ENCODE data around the gene GPRC5A. TPM values are rescaled to one million over a fixed set of nuclear protein-coding genes. Genes with fewer than 3 reads are reported as not detected.

GPRC5A gene
- total and polyA plus RNA-seq, 2 donors (not counting 1 experiment from before 2014, with no cell fraction given): not detected

DNA sequence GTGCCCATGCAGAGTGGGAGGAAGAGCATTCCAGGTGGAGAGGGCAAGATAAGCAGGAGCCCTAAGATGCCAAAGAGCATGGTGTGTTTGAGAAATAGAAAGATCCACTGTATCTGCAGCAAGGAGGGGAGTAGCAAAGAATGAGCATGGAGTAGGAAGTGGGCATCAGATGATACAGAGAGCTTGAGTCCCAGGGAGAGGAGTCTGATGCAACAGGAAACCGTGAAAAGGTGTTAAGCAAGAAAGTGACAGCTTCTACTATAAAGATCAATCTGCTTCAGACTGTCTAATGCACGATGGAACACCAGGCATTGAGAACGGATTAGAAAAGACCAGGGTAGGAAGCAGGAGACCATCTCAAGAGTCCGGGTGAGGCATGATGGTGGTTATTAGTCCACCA is 72.9 kb downstream of the GPRC5A start:
- intact Hi-C loops (cut with micrococcal nuclease): no loop called here
- CTCF ChIA-PET: interaction anchor here (1.2 kb wide), 1 partner anchor 48 kb away, joined by 4 read pairs; no protein-coding TSS in a partner anchor
- H2AFZ ChIP-seq (ENCODE audit: insufficient read depth, low read depth, low read length, poor library complexity, severe bottlenecking): no peak overlapping the region
- no peaks in the 10 kb centered on the region for H4K20me1 ChIP-seq (ENCODE audit: control insufficient read depth, insufficient read depth, low read length, poor library complexity, severe bottlenecking)
- H3K9me3 Mint-ChIP-seq (ENCODE audit: insufficient read depth): no peaks in the 10 kb centered on the region
- peaks cover 7% of the 10 kb centered on the region for H3K27me3 Mint-ChIP-seq
- H3K4me3 ChIP-seq (ENCODE audit: control extremely low read depth in 1 of 5, extremely low read depth in 1 of 5, insufficient read depth in 1 of 5, low read depth in 2 of 5, low read length in 4 of 5): no peak overlapping the region
- TF ChIP-seq EZH2 (IDR thresholded peaks at IDR 0.05; ENCODE audit: borderline replicate concordance, insufficient read depth, low read depth, low read length, poor library complexity, severe bottlenecking): no peak
- TF ChIP-seq, protein P1, sequence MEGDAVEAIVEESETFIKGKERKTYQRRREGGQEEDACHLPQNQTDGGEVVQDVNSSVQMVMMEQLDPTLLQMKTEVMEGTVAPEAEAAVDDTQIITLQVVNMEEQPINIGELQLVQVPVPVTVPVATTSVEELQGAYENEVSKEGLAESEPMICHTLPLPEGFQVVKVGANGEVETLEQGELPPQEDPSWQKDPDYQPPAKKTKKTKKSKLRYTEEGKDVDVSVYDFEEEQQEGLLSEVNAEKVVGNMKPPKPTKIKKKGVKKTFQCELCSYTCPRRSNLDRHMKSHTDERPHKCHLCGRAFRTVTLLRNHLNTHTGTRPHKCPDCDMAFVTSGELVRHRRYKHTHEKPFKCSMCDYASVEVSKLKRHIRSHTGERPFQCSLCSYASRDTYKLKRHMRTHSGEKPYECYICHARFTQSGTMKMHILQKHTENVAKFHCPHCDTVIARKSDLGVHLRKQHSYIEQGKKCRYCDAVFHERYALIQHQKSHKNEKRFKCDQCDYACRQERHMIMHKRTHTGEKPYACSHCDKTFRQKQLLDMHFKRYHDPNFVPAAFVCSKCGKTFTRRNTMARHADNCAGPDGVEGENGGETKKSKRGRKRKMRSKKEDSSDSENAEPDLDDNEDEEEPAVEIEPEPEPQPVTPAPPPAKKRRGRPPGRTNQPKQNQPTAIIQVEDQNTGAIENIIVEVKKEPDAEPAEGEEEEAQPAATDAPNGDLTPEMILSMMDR (IDR thresholded peaks at IDR 0.05): no peak
- H3K9ac ChIP-seq (ENCODE audit: low read length): no peak overlapping the region
- H3K27ac Mint-ChIP-seq: no peak overlapping the region
- H3K4me3 Mint-ChIP-seq: no peak overlapping the region
- 90% methylated on average over 3 of the region's 4 CpGs for WGBS (ENCODE audit: insufficient coverage)
- H3K4me1 Mint-ChIP-seq: no peaks in the 10 kb centered on the region
- H3K27me3 ChIP-seq (replicated peaks in 1 of 4; ENCODE audit: control extremely low read depth in 1 of 4, control insufficient read depth in 3 of 4, insufficient read depth in 4 of 4, low read length in 3 of 4): peaks cover 0 to 3% (median 0%) of the 10 kb centered on the region in 4 experiments
- no peaks in the 10 kb centered on the region for H3K4me1 ChIP-seq (ENCODE audit: control insufficient read depth in 2 of 2, insufficient read depth in 2 of 2, low read length in 2 of 2)
- H3K79me2 ChIP-seq (ENCODE audit: control insufficient read depth, insufficient read depth, low read length): no peaks in the 10 kb centered on the region
- H3K27ac ChIP-seq (ENCODE audit: low read length in 2 of 2): no peak overlapping the region
- DNase-seq: no peak
- H3K9me3 ChIP-seq (ENCODE audit: control extremely low read depth in 1 of 3, control insufficient read depth in 2 of 3, insufficient read depth in 1 of 3, low read length in 2 of 3): no peaks in the 10 kb centered on the region
- no peak for ATAC-seq (ENCODE audit: low read depth)
- H3K4me2 ChIP-seq (replicated peaks; ENCODE audit: low read depth, low read length, poor library complexity, severe bottlenecking): no peak overlapping the region
- no peaks in the 10 kb centered on the region for H3K36me3 ChIP-seq (replicated peaks in 1 of 2; ENCODE audit: control extremely low read depth in 1 of 2, control insufficient read depth in 1 of 2, extremely low read depth in 1 of 2, insufficient read depth in 2 of 2, low read length in 1 of 2)
- POLR2A ChIA-PET: no interaction called here

DNA sequence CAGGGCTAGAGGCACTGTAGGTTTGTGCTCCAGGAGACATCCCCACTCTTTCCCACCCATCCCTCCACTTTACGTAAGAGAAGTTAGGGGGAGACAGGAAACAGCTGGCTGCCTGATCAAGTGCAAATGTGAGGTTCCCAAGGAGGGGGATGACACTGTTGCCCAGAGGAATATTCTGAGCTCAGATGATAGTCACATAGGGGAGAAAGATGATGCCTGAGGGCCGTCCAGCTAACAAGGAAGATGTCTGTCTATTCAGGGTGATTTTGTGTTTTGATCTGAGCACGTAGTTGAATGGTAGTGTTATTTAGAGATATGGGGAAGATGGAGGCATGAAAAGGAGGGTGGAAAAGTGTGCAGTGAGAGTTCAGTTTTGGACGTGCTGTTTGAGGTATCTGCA is 74.5 kb downstream of the GPRC5A start:
- H2AFZ ChIP-seq (ENCODE audit: insufficient read depth, low read depth, low read length, poor library complexity, severe bottlenecking): no peak overlapping the region
- Mint-ChIP-seq H3K27me3 (peaks cover 5% of the 10 kb centered on the region), H3K27ac (no peak overlapping the region), H3K9me3 (ENCODE audit: insufficient read depth) (no peaks in the 10 kb centered on the region), H3K4me3 (no peak overlapping the region), H3K4me1 (no peaks in the 10 kb centered on the region)
- no peak for TF ChIP-seq EZH2 (IDR thresholded peaks at IDR 0.05; ENCODE audit: borderline replicate concordance, insufficient read depth, low read depth, low read length, poor library complexity, severe bottlenecking)
- TF ChIP-seq, protein P1 (IDR thresholded peaks at IDR 0.05): no peak
- H3K4me1 ChIP-seq (ENCODE audit: control insufficient read depth in 2 of 2, insufficient read depth in 2 of 2, low read length in 2 of 2): no peaks in the 10 kb centered on the region
- H4K20me1 ChIP-seq (ENCODE audit: control insufficient read depth, insufficient read depth, low read length, poor library complexity, severe bottlenecking): no peaks in the 10 kb centered on the region
- CTCF ChIA-PET: no interaction called here
- intact Hi-C loops (cut with micrococcal nuclease): no loop called here
- ATAC-seq (ENCODE audit: low read depth): no peak
- no peak for DNase-seq
- POLR2A ChIA-PET: no interaction called here
- no peak overlapping the region for H3K4me2 ChIP-seq (replicated peaks; ENCODE audit: low read depth, low read length, poor library complexity, severe bottlenecking)
- no peaks in the 10 kb centered on the region for H3K36me3 ChIP-seq (replicated peaks in 1 of 2; ENCODE audit: control extremely low read depth in 1 of 2, control insufficient read depth in 1 of 2, extremely low read depth in 1 of 2, insufficient read depth in 2 of 2, low read length in 1 of 2)
- no peak overlapping the region for H3K9ac ChIP-seq (ENCODE audit: low read length)
- no peak overlapping the region for H3K27ac ChIP-seq (ENCODE audit: low read length in 2 of 2)
- H3K4me3 ChIP-seq (ENCODE audit: control extremely low read depth in 1 of 5, extremely low read depth in 1 of 5, insufficient read depth in 1 of 5, low read depth in 2 of 5, low read length in 4 of 5): no peak overlapping the region
- no peaks in the 10 kb centered on the region for H3K9me3 ChIP-seq (ENCODE audit: control extremely low read depth in 1 of 3, control insufficient read depth in 2 of 3, insufficient read depth in 1 of 3, low read length in 2 of 3)
- H3K27me3 ChIP-seq (replicated peaks in 1 of 4; ENCODE audit: control extremely low read depth in 1 of 4, control insufficient read depth in 3 of 4, insufficient read depth in 4 of 4, low read length in 3 of 4): peaks cover 0 to 3% (median 0%) of the 10 kb centered on the region in 4 experiments
- 86% methylated on average over 2 of the region's 4 CpGs for WGBS (ENCODE audit: insufficient coverage)
- H3K79me2 ChIP-seq (ENCODE audit: control insufficient read depth, insufficient read depth, low read length): no peaks in the 10 kb centered on the region

Other genes starting within 250 kb of the GPRC5A start
- gene GPR19, start 195.4 kb upstream of the GPRC5A start, total RNA-seq: 0.85 and 0.96 TPM in 2 replicates
- 0.21 and 0.35 TPM in 2 replicates for gene GPR19, start 195.4 kb upstream of the GPRC5A start, polyA plus RNA-seq
- gene CDKN1B, start 174.2 kb upstream of the GPRC5A start, total RNA-seq: 133 and 149 TPM in 2 replicates
- gene CDKN1B, start 174.2 kb upstream of the GPRC5A start, polyA plus RNA-seq: 57.0 and 77.4 TPM in 2 replicates
- gene APOLD1, start 105.9 kb upstream of the GPRC5A start, total RNA-seq: 3.7 and 4.7 TPM in 2 replicates
- 0.63 and 1.5 TPM in 2 replicates for gene APOLD1, start 105.9 kb upstream of the GPRC5A start, polyA plus RNA-seq
- 89.1 and 93.7 TPM in 2 replicates for gene DDX47, start 78.2 kb upstream of the GPRC5A start, total RNA-seq
- gene DDX47, start 78.2 kb upstream of the GPRC5A start, polyA plus RNA-seq: 50.1 and 125 TPM in 2 replicates
- 0.47 and 0.92 TPM in 2 replicates for gene GPRC5D, start 60.6 kb downstream of the GPRC5A start, total RNA-seq
- 6.4 and 7.7 TPM in 2 replicates for gene GPRC5D, start 60.6 kb downstream of the GPRC5A start, polyA plus RNA-seq
- gene HEBP1, start 108.7 kb downstream of the GPRC5A start, total RNA-seq: 11.2 and 14.5 TPM in 2 replicates
- gene HEBP1, start 108.7 kb downstream of the GPRC5A start, polyA plus RNA-seq: 5.6 and 6.0 TPM in 2 replicates
- 7.7 and 8.2 TPM in 2 replicates for gene FAM234B, start 152.8 kb downstream of the GPRC5A start, total RNA-seq
- gene FAM234B, start 152.8 kb downstream of the GPRC5A start, polyA plus RNA-seq: 2.6 and 2.7 TPM in 2 replicates
- gene GSG1, start 212.1 kb downstream of the GPRC5A start, total RNA-seq: not detected in 2 replicates
- not detected in 2 replicates for gene GSG1, start 212.1 kb downstream of the GPRC5A start, polyA plus RNA-seq